HEK293 (cell line): Measurements from ENCODE around the gene HOXA6.
A peak's percentile ranks its signal among the peaks of the same experiment; 100 is the strongest.

ENCODE experiments used
- MZF1 ChIP-seq: fragments of 450-650 bp; formaldehyde crosslinking; IDR thresholded peaks from 2 replicates; pipeline ENCODE4 v1.5.1; 2017; ENCODE audit warnings: missing biosample characterization, missing genetic modification characterization, borderline replicate concordance
- SP7 ChIP-seq: fragments of 450-650 bp; formaldehyde crosslinking; IDR thresholded peaks from 2 replicates; pipeline ENCODE4 v1.5.1; 2016; ENCODE audit warnings: missing biosample characterization, missing genetic modification characterization
- ZBTB20 ChIP-seq: fragments of 450-650 bp; formaldehyde crosslinking; IDR thresholded peaks from 2 replicates; pipeline ENCODE4 v1.5.1; 2016; ENCODE audit warnings: missing biosample characterization, missing genetic modification characterization
- ZFP3 ChIP-seq: fragments of 450-650 bp; formaldehyde crosslinking; IDR thresholded peaks from 2 replicates; pipeline ENCODE4 v1.5.1; 2016; ENCODE audit warnings: low read depth, missing biosample characterization, missing genetic modification characterization
- ZNF114 ChIP-seq: fragments of 450-650 bp; formaldehyde crosslinking; IDR thresholded peaks from 2 replicates; pipeline ENCODE4 v1.5.0; 2017; ENCODE audit warnings: missing biosample characterization, missing genetic modification characterization
- ZNF133 ChIP-seq: fragments of 450-650 bp; formaldehyde crosslinking; IDR thresholded peaks from 2 replicates; pipeline ENCODE4 v1.5.1; 2016; ENCODE audit warnings: missing biosample characterization, missing genetic modification characterization
- ZNF223 ChIP-seq: fragments of 450-650 bp; formaldehyde crosslinking; IDR thresholded peaks from 2 replicates; pipeline ENCODE4 v1.5.1; 2016; ENCODE audit warnings: missing biosample characterization, missing genetic modification characterization
- ZNF311 ChIP-seq: fragments of 450-650 bp; formaldehyde crosslinking; IDR thresholded peaks from 2 replicates; pipeline ENCODE4 v1.5.1; 2017; ENCODE audit warnings: missing biosample characterization, missing genetic modification characterization, borderline replicate concordance
- ZNF350 ChIP-seq: fragments of 450-650 bp; formaldehyde crosslinking; IDR thresholded peaks from 2 replicates; pipeline ENCODE4 v1.5.0; 2017; ENCODE audit warnings: missing biosample characterization, mild to moderate bottlenecking, missing genetic modification characterization
- ZNF391 ChIP-seq: fragments of 450-650 bp; formaldehyde crosslinking; IDR thresholded peaks from 2 replicates; pipeline ENCODE4 v1.5.1; 2016; ENCODE audit warnings: low read depth, missing biosample characterization, missing genetic modification characterization, borderline replicate concordance
- ZNF610 ChIP-seq: fragments of 450-650 bp; formaldehyde crosslinking; IDR thresholded peaks from 2 replicates; pipeline ENCODE4 v1.5.1; 2016; ENCODE audit warnings: missing biosample characterization, missing genetic modification characterization, borderline replicate concordance
- ZNF658 ChIP-seq: fragments of 450-650 bp; formaldehyde crosslinking; IDR thresholded peaks from 2 replicates; pipeline ENCODE4; 2016; ENCODE audit warnings: missing biosample characterization, missing genetic modification characterization
- ZNF777 ChIP-seq: fragments of 450-650 bp; formaldehyde crosslinking; IDR thresholded peaks from 2 replicates; pipeline ENCODE4 v1.5.1; 2017; ENCODE audit warnings: missing biosample characterization, missing genetic modification characterization, borderline replicate concordance
- ZNF791 ChIP-seq: fragments of 450-650 bp; formaldehyde crosslinking; IDR thresholded peaks from 2 replicates; pipeline ENCODE4 v1.5.1; 2016; ENCODE audit warnings: missing biosample characterization, missing genetic modification characterization
- ZSCAN23 ChIP-seq: fragments of 450-650 bp; formaldehyde crosslinking; IDR thresholded peaks from 2 replicates; pipeline ENCODE4 v1.5.1; 2016; ENCODE audit warnings: missing biosample characterization, missing genetic modification characterization
- ZXDB ChIP-seq: fragments of 450-650 bp; formaldehyde crosslinking; IDR thresholded peaks from 2 replicates; pipeline ENCODE4 v1.5.1; 2016; ENCODE audit warnings: missing biosample characterization, missing genetic modification characterization
- TF ChIP-seq, protein P1 (sequence below): fragments of 450-650 bp; formaldehyde crosslinking; IDR thresholded peaks from 2 replicates; pipeline ENCODE4 v1.5.1; 2016; ENCODE audit warnings: missing biosample characterization, missing genetic modification characterization, low read depth
- TF ChIP-seq, protein P2 (sequence below): fragments of 450-650 bp; formaldehyde crosslinking; IDR thresholded peaks from 2 replicates; pipeline ENCODE4 v1.5.1; 2017; ENCODE audit warnings: missing biosample characterization, missing genetic modification characterization
- TF ChIP-seq, protein P3 (sequence below): fragments of 450-650 bp; formaldehyde crosslinking; IDR thresholded peaks from 2 replicates; pipeline ENCODE4 v1.5.1; 2016; ENCODE audit warnings: missing biosample characterization, missing genetic modification characterization
- TF ChIP-seq, protein P4 (sequence below): fragments of 450-650 bp; formaldehyde crosslinking; IDR thresholded peaks from 2 replicates; pipeline ENCODE4 v1.5.1; 2016; ENCODE audit warnings: missing biosample characterization, missing genetic modification characterization
- TF ChIP-seq, protein P5 (sequence below): fragments of 450-650 bp; formaldehyde crosslinking; IDR thresholded peaks from 2 replicates; pipeline ENCODE4 v1.5.1; 2016; ENCODE audit warnings: missing biosample characterization, missing genetic modification characterization
- TF ChIP-seq, protein P6 (sequence below): fragments of 450-650 bp; formaldehyde crosslinking; IDR thresholded peaks from 2 replicates; pipeline ENCODE4 v1.5.1; 2016; ENCODE audit warnings: missing biosample characterization, missing genetic modification characterization
- TF ChIP-seq, protein P7 (sequence below): fragments of 450-650 bp; formaldehyde crosslinking; IDR thresholded peaks from 2 replicates; pipeline ENCODE4 v1.5.1; 2016; ENCODE audit warnings: missing biosample characterization, missing genetic modification characterization

HOXA6 gene

DNA sequence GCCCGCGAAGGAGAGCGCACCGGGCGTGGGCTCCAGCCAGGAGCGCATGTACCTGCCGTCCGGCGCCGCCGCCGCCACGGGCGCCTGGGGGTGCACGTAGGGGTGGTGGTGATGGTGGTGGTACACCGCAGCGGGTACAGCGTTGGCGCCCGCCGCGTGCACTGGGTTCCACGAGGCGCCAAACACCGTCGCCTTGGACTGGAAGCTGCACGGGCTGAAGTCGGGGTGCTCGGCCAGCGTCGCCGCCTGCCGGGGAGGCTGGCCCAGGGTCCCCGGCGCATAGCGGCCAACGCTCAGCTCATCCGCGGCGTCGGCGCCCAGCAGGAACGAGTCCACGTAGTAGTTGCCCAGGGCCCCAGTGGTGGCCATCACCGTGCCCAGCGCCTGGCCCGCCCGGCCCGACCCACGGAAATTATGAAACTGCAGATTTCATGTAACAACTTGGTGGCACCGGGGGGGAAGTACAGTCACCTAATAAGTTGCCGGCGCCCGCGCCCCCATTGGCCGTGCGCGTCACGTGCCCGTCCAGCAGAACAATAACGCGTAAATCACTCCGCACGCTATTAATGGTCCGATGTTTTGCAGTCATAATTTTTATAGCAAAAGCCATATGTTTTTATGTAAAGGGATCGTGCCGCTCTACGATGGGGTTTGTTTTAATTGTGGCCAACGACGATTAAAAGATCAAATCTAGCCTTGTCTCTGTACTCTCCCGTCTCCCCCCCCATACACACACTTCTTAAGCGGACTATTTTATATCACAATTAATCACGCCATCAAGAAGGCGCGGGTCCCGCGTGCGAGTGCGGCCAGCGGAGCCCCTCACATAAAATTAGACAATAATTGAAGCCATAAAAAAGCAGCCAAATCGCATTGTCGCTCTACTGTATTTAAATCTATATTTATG is 17.8 kb upstream of the HOXA6 start, which contains the start of gene HOXA9 (continued):
- TF ChIP-seq, protein P1, sequence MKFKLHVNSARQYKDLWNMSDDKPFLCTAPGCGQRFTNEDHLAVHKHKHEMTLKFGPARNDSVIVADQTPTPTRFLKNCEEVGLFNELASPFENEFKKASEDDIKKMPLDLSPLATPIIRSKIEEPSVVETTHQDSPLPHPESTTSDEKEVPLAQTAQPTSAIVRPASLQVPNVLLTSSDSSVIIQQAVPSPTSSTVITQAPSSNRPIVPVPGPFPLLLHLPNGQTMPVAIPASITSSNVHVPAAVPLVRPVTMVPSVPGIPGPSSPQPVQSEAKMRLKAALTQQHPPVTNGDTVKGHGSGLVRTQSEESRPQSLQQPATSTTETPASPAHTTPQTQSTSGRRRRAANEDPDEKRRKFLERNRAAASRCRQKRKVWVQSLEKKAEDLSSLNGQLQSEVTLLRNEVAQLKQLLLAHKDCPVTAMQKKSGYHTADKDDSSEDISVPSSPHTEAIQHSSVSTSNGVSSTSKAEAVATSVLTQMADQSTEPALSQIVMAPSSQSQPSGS (tag by site-specific recombination), result peak; percentile 79
- TF ChIP-seq, protein P2, sequence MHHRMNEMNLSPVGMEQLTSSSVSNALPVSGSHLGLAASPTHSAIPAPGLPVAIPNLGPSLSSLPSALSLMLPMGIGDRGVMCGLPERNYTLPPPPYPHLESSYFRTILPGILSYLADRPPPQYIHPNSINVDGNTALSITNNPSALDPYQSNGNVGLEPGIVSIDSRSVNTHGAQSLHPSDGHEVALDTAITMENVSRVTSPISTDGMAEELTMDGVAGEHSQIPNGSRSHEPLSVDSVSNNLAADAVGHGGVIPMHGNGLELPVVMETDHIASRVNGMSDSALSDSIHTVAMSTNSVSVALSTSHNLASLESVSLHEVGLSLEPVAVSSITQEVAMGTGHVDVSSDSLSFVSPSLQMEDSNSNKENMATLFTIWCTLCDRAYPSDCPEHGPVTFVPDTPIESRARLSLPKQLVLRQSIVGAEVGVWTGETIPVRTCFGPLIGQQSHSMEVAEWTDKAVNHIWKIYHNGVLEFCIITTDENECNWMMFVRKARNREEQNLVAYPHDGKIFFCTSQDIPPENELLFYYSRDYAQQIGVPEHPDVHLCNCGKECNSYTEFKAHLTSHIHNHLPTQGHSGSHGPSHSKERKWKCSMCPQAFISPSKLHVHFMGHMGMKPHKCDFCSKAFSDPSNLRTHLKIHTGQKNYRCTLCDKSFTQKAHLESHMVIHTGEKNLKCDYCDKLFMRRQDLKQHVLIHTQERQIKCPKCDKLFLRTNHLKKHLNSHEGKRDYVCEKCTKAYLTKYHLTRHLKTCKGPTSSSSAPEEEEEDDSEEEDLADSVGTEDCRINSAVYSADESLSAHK, result peak; percentile 98
- TF ChIP-seq, protein P3, sequence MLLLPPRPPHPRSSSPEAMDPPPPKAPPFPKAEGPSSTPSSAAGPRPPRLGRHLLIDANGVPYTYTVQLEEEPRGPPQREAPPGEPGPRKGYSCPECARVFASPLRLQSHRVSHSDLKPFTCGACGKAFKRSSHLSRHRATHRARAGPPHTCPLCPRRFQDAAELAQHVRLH (tag by site-specific recombination), result peak; percentile 76
- TF ChIP-seq ZBTB20 (tag by site-specific recombination), result no peak
- peak; percentile 72; the same call in 1 of the 2 replicates for TF ChIP-seq ZNF223 (tag by site-specific recombination)
- TF ChIP-seq, protein P4, sequence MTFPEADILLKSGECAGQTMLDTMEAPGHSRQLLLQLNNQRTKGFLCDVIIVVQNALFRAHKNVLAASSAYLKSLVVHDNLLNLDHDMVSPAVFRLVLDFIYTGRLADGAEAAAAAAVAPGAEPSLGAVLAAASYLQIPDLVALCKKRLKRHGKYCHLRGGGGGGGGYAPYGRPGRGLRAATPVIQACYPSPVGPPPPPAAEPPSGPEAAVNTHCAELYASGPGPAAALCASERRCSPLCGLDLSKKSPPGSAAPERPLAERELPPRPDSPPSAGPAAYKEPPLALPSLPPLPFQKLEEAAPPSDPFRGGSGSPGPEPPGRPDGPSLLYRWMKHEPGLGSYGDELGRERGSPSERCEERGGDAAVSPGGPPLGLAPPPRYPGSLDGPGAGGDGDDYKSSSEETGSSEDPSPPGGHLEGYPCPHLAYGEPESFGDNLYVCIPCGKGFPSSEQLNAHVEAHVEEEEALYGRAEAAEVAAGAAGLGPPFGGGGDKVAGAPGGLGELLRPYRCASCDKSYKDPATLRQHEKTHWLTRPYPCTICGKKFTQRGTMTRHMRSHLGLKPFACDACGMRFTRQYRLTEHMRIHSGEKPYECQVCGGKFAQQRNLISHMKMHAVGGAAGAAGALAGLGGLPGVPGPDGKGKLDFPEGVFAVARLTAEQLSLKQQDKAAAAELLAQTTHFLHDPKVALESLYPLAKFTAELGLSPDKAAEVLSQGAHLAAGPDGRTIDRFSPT, result peak; percentile 84
- peak; percentile 97 for TF ChIP-seq SP7 (tag by site-specific recombination)
- no peak for TF ChIP-seq ZNF114
- TF ChIP-seq ZXDB (tag by site-specific recombination), result peak; percentile 95
- TF ChIP-seq ZNF133 (tag by site-specific recombination), result no peak
- TF ChIP-seq, protein P5, sequence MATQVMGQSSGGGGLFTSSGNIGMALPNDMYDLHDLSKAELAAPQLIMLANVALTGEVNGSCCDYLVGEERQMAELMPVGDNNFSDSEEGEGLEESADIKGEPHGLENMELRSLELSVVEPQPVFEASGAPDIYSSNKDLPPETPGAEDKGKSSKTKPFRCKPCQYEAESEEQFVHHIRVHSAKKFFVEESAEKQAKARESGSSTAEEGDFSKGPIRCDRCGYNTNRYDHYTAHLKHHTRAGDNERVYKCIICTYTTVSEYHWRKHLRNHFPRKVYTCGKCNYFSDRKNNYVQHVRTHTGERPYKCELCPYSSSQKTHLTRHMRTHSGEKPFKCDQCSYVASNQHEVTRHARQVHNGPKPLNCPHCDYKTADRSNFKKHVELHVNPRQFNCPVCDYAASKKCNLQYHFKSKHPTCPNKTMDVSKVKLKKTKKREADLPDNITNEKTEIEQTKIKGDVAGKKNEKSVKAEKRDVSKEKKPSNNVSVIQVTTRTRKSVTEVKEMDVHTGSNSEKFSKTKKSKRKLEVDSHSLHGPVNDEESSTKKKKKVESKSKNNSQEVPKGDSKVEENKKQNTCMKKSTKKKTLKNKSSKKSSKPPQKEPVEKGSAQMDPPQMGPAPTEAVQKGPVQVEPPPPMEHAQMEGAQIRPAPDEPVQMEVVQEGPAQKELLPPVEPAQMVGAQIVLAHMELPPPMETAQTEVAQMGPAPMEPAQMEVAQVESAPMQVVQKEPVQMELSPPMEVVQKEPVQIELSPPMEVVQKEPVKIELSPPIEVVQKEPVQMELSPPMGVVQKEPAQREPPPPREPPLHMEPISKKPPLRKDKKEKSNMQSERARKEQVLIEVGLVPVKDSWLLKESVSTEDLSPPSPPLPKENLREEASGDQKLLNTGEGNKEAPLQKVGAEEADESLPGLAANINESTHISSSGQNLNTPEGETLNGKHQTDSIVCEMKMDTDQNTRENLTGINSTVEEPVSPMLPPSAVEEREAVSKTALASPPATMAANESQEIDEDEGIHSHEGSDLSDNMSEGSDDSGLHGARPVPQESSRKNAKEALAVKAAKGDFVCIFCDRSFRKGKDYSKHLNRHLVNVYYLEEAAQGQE (tag by site-specific recombination), result no peak; the same call in 1 of the 2 replicates
- no peak for TF ChIP-seq ZNF658
- TF ChIP-seq ZNF777 (tag by site-specific recombination), result no peak
- TF ChIP-seq, protein P6, sequence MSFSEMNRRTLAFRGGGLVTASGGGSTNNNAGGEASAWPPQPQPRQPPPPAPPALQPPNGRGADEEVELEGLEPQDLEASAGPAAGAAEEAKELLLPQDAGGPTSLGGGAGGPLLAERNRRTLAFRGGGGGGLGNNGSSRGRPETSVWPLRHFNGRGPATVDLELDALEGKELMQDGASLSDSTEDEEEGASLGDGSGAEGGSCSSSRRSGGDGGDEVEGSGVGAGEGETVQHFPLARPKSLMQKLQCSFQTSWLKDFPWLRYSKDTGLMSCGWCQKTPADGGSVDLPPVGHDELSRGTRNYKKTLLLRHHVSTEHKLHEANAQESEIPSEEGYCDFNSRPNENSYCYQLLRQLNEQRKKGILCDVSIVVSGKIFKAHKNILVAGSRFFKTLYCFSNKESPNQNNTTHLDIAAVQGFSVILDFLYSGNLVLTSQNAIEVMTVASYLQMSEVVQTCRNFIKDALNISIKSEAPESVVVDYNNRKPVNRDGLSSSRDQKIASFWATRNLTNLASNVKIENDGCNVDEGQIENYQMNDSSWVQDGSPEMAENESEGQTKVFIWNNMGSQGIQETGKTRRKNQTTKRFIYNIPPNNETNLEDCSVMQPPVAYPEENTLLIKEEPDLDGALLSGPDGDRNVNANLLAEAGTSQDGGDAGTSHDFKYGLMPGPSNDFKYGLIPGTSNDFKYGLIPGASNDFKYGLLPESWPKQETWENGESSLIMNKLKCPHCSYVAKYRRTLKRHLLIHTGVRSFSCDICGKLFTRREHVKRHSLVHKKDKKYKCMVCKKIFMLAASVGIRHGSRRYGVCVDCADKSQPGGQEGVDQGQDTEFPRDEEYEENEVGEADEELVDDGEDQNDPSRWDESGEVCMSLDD (tag by site-specific recombination), result peak; percentile 77
- peak; percentile 58; the same call in 1 of the 2 replicates for TF ChIP-seq ZNF610 (tag by site-specific recombination)
- no peak for TF ChIP-seq ZNF311 (tag by site-specific recombination)
- TF ChIP-seq, protein P7, sequence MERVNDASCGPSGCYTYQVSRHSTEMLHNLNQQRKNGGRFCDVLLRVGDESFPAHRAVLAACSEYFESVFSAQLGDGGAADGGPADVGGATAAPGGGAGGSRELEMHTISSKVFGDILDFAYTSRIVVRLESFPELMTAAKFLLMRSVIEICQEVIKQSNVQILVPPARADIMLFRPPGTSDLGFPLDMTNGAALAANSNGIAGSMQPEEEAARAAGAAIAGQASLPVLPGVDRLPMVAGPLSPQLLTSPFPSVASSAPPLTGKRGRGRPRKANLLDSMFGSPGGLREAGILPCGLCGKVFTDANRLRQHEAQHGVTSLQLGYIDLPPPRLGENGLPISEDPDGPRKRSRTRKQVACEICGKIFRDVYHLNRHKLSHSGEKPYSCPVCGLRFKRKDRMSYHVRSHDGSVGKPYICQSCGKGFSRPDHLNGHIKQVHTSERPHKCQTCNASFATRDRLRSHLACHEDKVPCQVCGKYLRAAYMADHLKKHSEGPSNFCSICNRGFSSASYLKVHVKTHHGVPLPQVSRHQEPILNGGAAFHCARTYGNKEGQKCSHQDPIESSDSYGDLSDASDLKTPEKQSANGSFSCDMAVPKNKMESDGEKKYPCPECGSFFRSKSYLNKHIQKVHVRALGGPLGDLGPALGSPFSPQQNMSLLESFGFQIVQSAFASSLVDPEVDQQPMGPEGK (tag by site-specific recombination), result peak; percentile 97
- TF ChIP-seq MZF1 (tag by site-specific recombination), result peak; percentile 50; the same call in 1 of the 2 replicates
- TF ChIP-seq ZSCAN23 (tag by site-specific recombination), result peak; percentile 80
- TF ChIP-seq ZNF391 (tag by site-specific recombination), result peak; percentile 92
- no peak for TF ChIP-seq ZNF350 (tag by site-specific recombination)
- TF ChIP-seq ZFP3 (tag by site-specific recombination), result no peak; the same call in 1 of the 2 replicates
- no peak for TF ChIP-seq ZNF791
